ENCODE measurements around the gene WDR88.

Gene WDR88

GRCh38 chr19:33098055-33098534, 33.8 kb upstream of the WDR88 start:
- Histone ChIP-seq H3K27me3 (ENCODE audit: low read depth, low read length) (no peaks in the 10 kb centered on the region), H3K36me3 (replicated peaks; ENCODE audit: low read depth, low read length) (peaks cover 32% of the 10 kb centered on the region), H4K20me1 (ENCODE audit: insufficient read depth, low read length) (no peaks in the 10 kb centered on the region), H3K9me3 (ENCODE audit: insufficient read depth, low read length) (no peaks in the 10 kb centered on the region), H3K4me1 (ENCODE audit: low read length) (no peaks in the 10 kb centered on the region), H3K79me2 (ENCODE audit: low read length) (no peaks in the 10 kb centered on the region), H2AFZ (ENCODE audit: low read depth, low read length) (no peak overlapping the region), H3K27ac (ENCODE audit: low read length) (no peak overlapping the region), H3K4me3 (ENCODE audit: low read length) (no peak overlapping the region), H3K4me2 (ENCODE audit: low read length) (no peak overlapping the region), H3K9ac (ENCODE audit: low read length) (no peak overlapping the region)
- TF ChIP-seq EZH2phosphoT487 (IDR thresholded peaks at IDR 0.05; ENCODE audit: low read depth) (no peak), CTCF (IDR thresholded peaks at IDR 0.05; ENCODE audit: low read depth, low read length) (no peak)

- Histone ChIP-seq H3K9me3 (ENCODE audit: insufficient read depth, low read length) (no peaks in the 10 kb centered on the region), H4K20me1 (ENCODE audit: insufficient read depth, low read length) (no peaks in the 10 kb centered on the region), H3K9ac (ENCODE audit: low read length) (no peak overlapping the region), H2AFZ (ENCODE audit: low read depth, low read length) (no peak overlapping the region), H3K4me3 (ENCODE audit: low read length) (no peak overlapping the region), H3K4me2 (ENCODE audit: low read length) (no peak overlapping the region), H3K4me1 (ENCODE audit: low read length) (no peaks in the 10 kb centered on the region), H3K27ac (ENCODE audit: low read length) (no peak overlapping the region), H3K27me3 (ENCODE audit: low read depth, low read length) (no peaks in the 10 kb centered on the region), H3K36me3 (replicated peaks; ENCODE audit: low read depth, low read length) (peaks cover 17% of the 10 kb centered on the region), H3K79me2 (ENCODE audit: low read length) (no peaks in the 10 kb centered on the region)
- TF ChIP-seq CTCF (IDR thresholded peaks at IDR 0.05; ENCODE audit: low read depth, low read length) (no peak), EZH2phosphoT487 (IDR thresholded peaks at IDR 0.05; ENCODE audit: low read depth) (no peak)
Measured at GRCh38 chr19:33100894-33101644, 30.8 kb upstream of the WDR88 start.

GRCh38 chr19:33102893-33103292, 29.0 kb upstream of the WDR88 start:
- no peak overlapping the region for H3K4me3 ChIP-seq (ENCODE audit: low read length)
- H3K36me3 ChIP-seq (replicated peaks; ENCODE audit: low read depth, low read length), result peaks cover 15% of the 10 kb centered on the region
- no peaks in the 10 kb centered on the region for H4K20me1 ChIP-seq (ENCODE audit: insufficient read depth, low read length)
- no peaks in the 10 kb centered on the region for H3K9me3 ChIP-seq (ENCODE audit: insufficient read depth, low read length)
- TF ChIP-seq EZH2phosphoT487 (IDR thresholded peaks at IDR 0.05; ENCODE audit: low read depth), result no peak
- no peak for TF ChIP-seq CTCF (IDR thresholded peaks at IDR 0.05; ENCODE audit: low read depth, low read length)
- no peak overlapping the region for H2AFZ ChIP-seq (ENCODE audit: low read depth, low read length)
- no peaks in the 10 kb centered on the region for H3K27me3 ChIP-seq (ENCODE audit: low read depth, low read length)
- no peak overlapping the region for H3K27ac ChIP-seq (ENCODE audit: low read length)
- H3K79me2 ChIP-seq (ENCODE audit: low read length), result no peaks in the 10 kb centered on the region
- H3K4me1 ChIP-seq (ENCODE audit: low read length), result no peaks in the 10 kb centered on the region
- no peak overlapping the region for H3K9ac ChIP-seq (ENCODE audit: low read length)
- no peak overlapping the region for H3K4me2 ChIP-seq (ENCODE audit: low read length)

- no peak overlapping the region for H3K4me2 ChIP-seq (ENCODE audit: low read length)
- H3K27ac ChIP-seq (ENCODE audit: low read length), result no peak overlapping the region
- TF ChIP-seq CTCF (IDR thresholded peaks at IDR 0.05; ENCODE audit: low read depth, low read length) (no peak), EZH2phosphoT487 (IDR thresholded peaks at IDR 0.05; ENCODE audit: low read depth) (no peak)
- H3K27me3 ChIP-seq (ENCODE audit: low read depth, low read length), result no peaks in the 10 kb centered on the region
- peaks cover 21% of the 10 kb centered on the region for H3K36me3 ChIP-seq (replicated peaks; ENCODE audit: low read depth, low read length)
- no peaks in the 10 kb centered on the region for H4K20me1 ChIP-seq (ENCODE audit: insufficient read depth, low read length)
- no peak overlapping the region for H2AFZ ChIP-seq (ENCODE audit: low read depth, low read length)
- no peak overlapping the region for H3K4me3 ChIP-seq (ENCODE audit: low read length)
- no peaks in the 10 kb centered on the region for H3K79me2 ChIP-seq (ENCODE audit: low read length)
- H3K9ac ChIP-seq (ENCODE audit: low read length), result no peak overlapping the region
- H3K9me3 ChIP-seq (ENCODE audit: insufficient read depth, low read length), result no peaks in the 10 kb centered on the region
- H3K4me1 ChIP-seq (ENCODE audit: low read length), result no peaks in the 10 kb centered on the region
Measured at GRCh38 chr19:33108161-33108560, 23.8 kb upstream of the WDR88 start.
